IMR-90 (cell line): ENCODE results near the gene LINC01488. TPM values are rescaled to one million over a fixed set of nuclear protein-coding genes. Genes with fewer than 3 reads are reported as not detected.

Experiments
- ATAC-seq: fragments of 200-7000 bp; cut with Tn5 transposase; 2 replicates; pipeline ENCODE4 v1.9.1; 2020; ENCODE audit warnings: low read depth, mild to moderate bottlenecking, moderate library complexity
- BruUV-seq: library from RNA; stranded (reverse); fragments of 400-500 nt; replicated peaks from 2 replicates; lab custom pipeline; 2021; lab: Mats Ljungman, UMichigan
- CTCF ChIA-PET: fragments of 300-600 bp; formaldehyde crosslinking; extraction: SDS; loops from one replicate; lab custom pipeline; 2021; ENCODE audit warnings: antibody characterized with exemption; lab: Yijun Ruan, JAX
- POLR2A ChIA-PET: fragments of 300-600 bp; sonication (Branson Sonifier 250); formaldehyde crosslinking; loops from one replicate; lab custom pipeline; 2022; ENCODE audit warnings: antibody characterized with exemption; ENCODE audit not compliant: unreplicated experiment; lab: Charles Lee
- DNase-seq: peaks from one replicate; pipeline ENCODE4 v3.0.0; 2013
- H2AFZ ChIP-seq: replicated peaks from 2 replicates; pipeline ENCODE3; 2013; ENCODE audit warnings: low read length, mild to moderate bottlenecking; ENCODE audit not compliant: poor library complexity
- H2AK5ac ChIP-seq: 2 replicates; pipeline ENCODE4 v1.6.1; 2013; ENCODE audit warnings: low read depth, low read length, inconsistent platforms
- H2AK9ac ChIP-seq: replicated peaks from 2 replicates; pipeline ENCODE3; 2013; ENCODE audit warnings: mild to moderate bottlenecking, low read depth, low read length, moderate library complexity; ENCODE audit not compliant: poor library complexity
- H2BK120ac ChIP-seq: 2 replicates; pipeline ENCODE4 v1.6.1; 2013; ENCODE audit warnings: low read depth, low read length, inconsistent platforms
- H2BK15ac ChIP-seq: 3 replicates; pipeline ENCODE4 v1.6.1; 2013; ENCODE audit warnings: low read depth, low read length, inconsistent platforms
- H2BK20ac ChIP-seq: 2 replicates; pipeline ENCODE4 v1.6.1; 2013; ENCODE audit warnings: low read depth, mild to moderate bottlenecking, inconsistent platforms, low read length, moderate library complexity
- H2BK5ac ChIP-seq: 2 replicates; pipeline ENCODE4 v1.6.1; 2013; ENCODE audit warnings: mild to moderate bottlenecking, low read depth, low read length, inconsistent platforms; ENCODE audit not compliant: poor library complexity, severe bottlenecking
- H3K14ac ChIP-seq: replicated peaks from 2 replicates; pipeline ENCODE4 v1.6.1; 2013; ENCODE audit warnings: low read depth, low read length, inconsistent platforms
- H3K18ac ChIP-seq: 2 replicates; pipeline ENCODE4 v1.6.1; 2013; ENCODE audit warnings: low read depth, low read length, control low read depth
- H3K23ac ChIP-seq: 2 replicates; pipeline ENCODE4 v1.6.1; 2013; ENCODE audit warnings: low read depth, low read length, inconsistent platforms
- H3K27ac ChIP-seq: 2 replicates; pipeline ENCODE4 v1.5.1; 2013; ENCODE audit warnings: mild to moderate bottlenecking, control low read depth, low read length; ENCODE audit not compliant: insufficient read depth
- H3K27me3 ChIP-seq: 2 replicates; pipeline ENCODE4 v1.6.1; 2013; ENCODE audit warnings: low read length; ENCODE audit not compliant: control insufficient read depth, insufficient read depth
- H3K36me3 ChIP-seq: 2 replicates; pipeline ENCODE4 v1.6.1; 2013; ENCODE audit warnings: low read length, mixed read lengths; ENCODE audit not compliant: control insufficient read depth, insufficient read depth
- H3K4ac ChIP-seq: 2 replicates; pipeline ENCODE4 v1.6.1; 2013; ENCODE audit warnings: low read depth, low read length, inconsistent platforms
- H3K4me1 ChIP-seq: 2 replicates; pipeline ENCODE4 v1.6.1; 2013; ENCODE audit warnings: low read length, mixed read lengths; ENCODE audit not compliant: control insufficient read depth, insufficient read depth
- H3K4me2 ChIP-seq: 2 replicates; pipeline ENCODE4 v1.6.1; 2013; ENCODE audit warnings: low read depth, mild to moderate bottlenecking, control low read depth, low read length, moderate library complexity
- H3K4me3 ChIP-seq: 2 replicates; pipeline ENCODE4 v1.5.1; 2013; ENCODE audit warnings: low read depth, mild to moderate bottlenecking, control low read depth, low read length, moderate library complexity; ENCODE audit not compliant: insufficient read depth
- H3K56ac ChIP-seq: 2 replicates; pipeline ENCODE4 v1.6.1; 2013; ENCODE audit warnings: low read length, inconsistent platforms; ENCODE audit not compliant: insufficient read depth; ENCODE audit errors: extremely low read depth
- H3K79me1 ChIP-seq, 2 experiments: 2 replicates each; pipeline ENCODE4 v1.6.1; 2013; ENCODE audit warnings: low read length in 2 of 2, inconsistent platforms in 1 of 2, low read depth in 1 of 2
- H3K9ac ChIP-seq: 2 replicates; pipeline ENCODE4 v1.6.1; 2013; ENCODE audit warnings: low read depth, low read length, control low read depth
- H3K9me1 ChIP-seq: 2 replicates; pipeline ENCODE4 v1.6.1; 2013; ENCODE audit warnings: low read length, inconsistent platforms; ENCODE audit not compliant: insufficient read depth
- H3K9me3 ChIP-seq: 2 replicates; pipeline ENCODE4 v1.6.1; 2013; ENCODE audit warnings: low read length; ENCODE audit not compliant: control insufficient read depth, insufficient read depth
- H4K20me1 ChIP-seq: 2 replicates; pipeline ENCODE4 v1.6.1; 2013; ENCODE audit warnings: low read length, inconsistent platforms; ENCODE audit not compliant: insufficient read depth
- H4K5ac ChIP-seq: 2 replicates; pipeline ENCODE4 v1.6.1; 2013; ENCODE audit warnings: mild to moderate bottlenecking, low read depth, low read length, control low read depth
- H4K8ac ChIP-seq, 2 experiments: 2 replicates each; pipeline ENCODE4 v1.6.1; 2013; ENCODE audit warnings: low read depth in 2 of 2, low read length in 2 of 2, control low read depth in 1 of 2, inconsistent platforms in 1 of 2
- H4K91ac ChIP-seq: 2 replicates; pipeline ENCODE4 v1.6.1; 2013; ENCODE audit warnings: low read depth, low read length, inconsistent platforms; ENCODE audit not compliant: insufficient read depth
- BHLHE40 ChIP-seq: fragments of 150-350 bp; IDR thresholded peaks from 2 replicates; pipeline ENCODE4 v1.6.1; 2016; ENCODE audit warnings: mild to moderate bottlenecking, low read depth, low read length
- CEBPB ChIP-seq: IDR thresholded peaks from 2 replicates; pipeline ENCODE4 v1.6.1; 2012; ENCODE audit warnings: low read depth, low read length, improper control_type of control experiment
- CHD1 ChIP-seq: IDR thresholded peaks from 2 replicates; pipeline ENCODE4 v1.6.1; 2012; ENCODE audit warnings: low read depth, low read length, improper control_type of control experiment
- ELK1 ChIP-seq: fragments of 150-350 bp; IDR thresholded peaks from 2 replicates; pipeline ENCODE4 v1.6.1; 2016; ENCODE audit warnings: low read depth, mild to moderate bottlenecking, low read length, moderate library complexity, borderline replicate concordance
- FOS ChIP-seq: fragments of 150-350 bp; IDR thresholded peaks from 2 replicates; pipeline ENCODE4 v1.6.1; 2016; ENCODE audit warnings: low read depth, low read length
- MAFK ChIP-seq: IDR thresholded peaks from 2 replicates; pipeline ENCODE4 v1.6.1; 2012; ENCODE audit warnings: low read depth, low read length, improper control_type of control experiment
- MAZ ChIP-seq: IDR thresholded peaks from 2 replicates; pipeline ENCODE4 v1.6.1; 2012; ENCODE audit warnings: low read depth, mild to moderate bottlenecking, low read length, improper control_type of control experiment, moderate library complexity, borderline replicate concordance
- MXI1 ChIP-seq: IDR thresholded peaks from 2 replicates; pipeline ENCODE4 v1.6.1; 2012; ENCODE audit warnings: low read depth, mild to moderate bottlenecking, low read length, moderate library complexity, borderline replicate concordance
- NFE2L2 ChIP-seq: fragments of 150-350 bp; IDR thresholded peaks from 2 replicates; pipeline ENCODE4 v1.6.1; 2016; ENCODE audit warnings: low read depth, mild to moderate bottlenecking, low read length
- POLR2A ChIP-seq: IDR thresholded peaks from 2 replicates; pipeline ENCODE4 v1.6.1; 2012; ENCODE audit warnings: mild to moderate bottlenecking, low read depth, low read length
- RAD21 ChIP-seq: IDR thresholded peaks from 2 replicates; pipeline ENCODE4 v1.6.1; 2012; ENCODE audit warnings: low read length, improper control_type of control experiment
- RCOR1 ChIP-seq: IDR thresholded peaks from 2 replicates; pipeline ENCODE4 v1.6.1; 2012; ENCODE audit warnings: mild to moderate bottlenecking, low read length, improper control_type of control experiment; ENCODE audit not compliant: insufficient replicate concordance
- RFX5 ChIP-seq: IDR thresholded peaks from 2 replicates; pipeline ENCODE4 v1.8.0; 2012; ENCODE audit warnings: low read depth, mild to moderate bottlenecking, low read length, moderate library complexity
- SMC3 ChIP-seq: fragments of 150-350 bp; IDR thresholded peaks from 2 replicates; pipeline ENCODE4 v1.6.1; 2016; ENCODE audit warnings: low read depth, mild to moderate bottlenecking, antibody characterized with exemption, low read length, moderate library complexity
- WGBS, 2 experiments: methylation state at CpG; one replicate each; pipeline versions ENCODE4 v1.1.5 to v1.1.7; 2013; ENCODE audit warnings: missing lambda C conversion rate in 2 of 2; ENCODE audit not compliant: insufficient read length in 1 of 2; ENCODE audit errors: extremely low coverage in 2 of 2; 5-methylcytosine and 5-hydroxymethylcytosine counted together
- dilution Hi-C: fragments of 300-500 bp; cut with HindIII; formaldehyde crosslinking; loops from one replicate; pipeline ENCODE4 v1.14.3; 2018; ENCODE audit warnings: low sequenced_read_pairs; ENCODE audit not compliant: unreplicated experiment
- in situ Hi-C: fragments of 300-500 bp; cut with MboI; formaldehyde crosslinking; loops from 3 replicates; pipeline ENCODE4 v1.14.3; 2019; ENCODE audit warnings: low sequenced_read_pairs, inconsistent platforms, mixed read lengths
- intact Hi-C: fragments of 100-400 bp; cut with micrococcal nuclease; formaldehyde crosslinking; loops from 2 replicates; pipeline ENCODE4 v1.10.0; 2022
- polyA plus RNA-seq, 3 experiments: library from polyadenylated mRNA; depleted of rRNA; stranded (reverse); fragments of >200 nt; gene quantifications; 2 replicates each; pipeline ENCODE4 v1.2.3, GENCODE V29; 2012; ENCODE audit warnings: low replicate concordance in 1 of 3
- total RNA-seq: library from RNA; depleted of rRNA; stranded (reverse); fragments of >200 nt; gene quantifications from 2 replicates; pipeline ENCODE4 v1.2.3, GENCODE V29; 2012

Gene LINC01488
- total and polyA plus RNA-seq, 2 of the 4 experiments (the other 2 are of a cell fraction): not detected

- no peak for TF ChIP-seq MAFK
- TF ChIP-seq FOS: no peak
- TF ChIP-seq NFE2L2: no peak
- TF ChIP-seq MXI1: no peak
- no peak for TF ChIP-seq RAD21
- no peak for TF ChIP-seq CHD1
- no peak for TF ChIP-seq SMC3
- no peak for TF ChIP-seq MAZ
- no peak for TF ChIP-seq BHLHE40
- no peak for TF ChIP-seq RFX5
- no peak for TF ChIP-seq RCOR1
- TF ChIP-seq CEBPB: no peak
- no peak for TF ChIP-seq ELK1
- no peak for TF ChIP-seq POLR2A
- Histone ChIP-seq H2AFZ (no peak overlapping the region), H3K18ac (no peak overlapping the region), H3K9ac (no peak overlapping the region), H4K20me1 (no peaks in the 10 kb centered on the region), H3K27ac (no peak overlapping the region), H3K4ac (no peak overlapping the region), H3K4me1 (no peaks in the 10 kb centered on the region), H2BK5ac (no peak overlapping the region), H3K14ac (no peak overlapping the region), H2AK5ac (0 out of 2 replicates have a peak overlapping the region, but pooled peaks have one; percentile 12), H3K4me3 (no peak overlapping the region), H3K56ac (no peak overlapping the region), H3K9me3 (peaks cover 11% of the 10 kb centered on the region), H4K91ac (no peak overlapping the region), H2BK120ac (no peak overlapping the region), H4K8ac (no peak overlapping the region), H3K9me1 (no peaks in the 10 kb centered on the region), H3K36me3 (no peaks in the 10 kb centered on the region), H3K4me2 (no peak overlapping the region), H4K5ac (no peak overlapping the region), H3K27me3 (no peaks in the 10 kb centered on the region), H2BK20ac (no peak overlapping the region), H3K79me1 (no peaks in the 10 kb centered on the region), H3K23ac (no peak overlapping the region), H2BK15ac (no peak overlapping the region), H2AK9ac (no peak overlapping the region)
- no TSS peak for BruUV-seq
- ChIA-PET CTCF (no interaction called here), POLR2A (no interaction called here)
- WGBS, 2 experiments: 86% methylated on average over 14 of the region's 25 CpGs; no CpG with 5 or more reads in 1 of the 2 experiments
- in situ Hi-C loops (no loop called here), dilution Hi-C loops (no loop called here), intact Hi-C loops (no loop called here)
- DNase-seq: no peak
- no peak for ATAC-seq
Measured at GRCh38 chr11:69468911-69469885, 12.3 kb upstream of the LINC01488 start.
